Caco-2 (cell line): ENCODE results near the gene ADGRB2. TPM values are rescaled to one million over a fixed set of nuclear protein-coding genes. Genes with fewer than 3 reads are reported as not detected.

Source experiments
- BruUV-seq: library from RNA; stranded (reverse); fragments of 400-500 nt; replicated peaks from 2 replicates; lab custom pipeline; 2021; lab: Mats Ljungman, UMichigan
- CTCF ChIA-PET: fragments of 300-600 bp; sonication (Branson Sonifier 250); formaldehyde crosslinking; loops from one replicate; lab custom pipeline; 2022; ENCODE audit warnings: antibody characterized with exemption; lab: Charles Lee
- POLR2A ChIA-PET: fragments of 300-600 bp; sonication (Branson Sonifier 250); formaldehyde crosslinking; loops from one replicate; lab custom pipeline; 2022; ENCODE audit warnings: antibody characterized with exemption; lab: Charles Lee
- DNase-seq, 2 experiments: peaks; one replicate each; pipeline versions ENCODE4 v3.0.0 to v3.0.0-alpha.2; 2020 to 2022
- H3K27me3 ChIP-seq: replicated peaks from 2 replicates; pipeline ENCODE4 v1.6.0; 2011; ENCODE audit warnings: low read length; ENCODE audit not compliant: control insufficient read depth, insufficient read depth
- H3K36me3 ChIP-seq: 2 replicates; pipeline ENCODE4 v1.5.1; 2011; ENCODE audit warnings: low read length; ENCODE audit not compliant: control insufficient read depth, insufficient read depth
- H3K4me1 ChIP-seq: fragments of 250-450 bp; sonication (Bioruptor Pico); 2 replicates; pipeline ENCODE4 v1.5.1; 2020; ENCODE audit warnings: mild to moderate bottlenecking
- H3K4me3 ChIP-seq: 2 replicates; pipeline ENCODE4 v1.5.1; 2011; ENCODE audit warnings: low read depth, mild to moderate bottlenecking, control low read depth, low read length
- H3K9me3 ChIP-seq: fragments of 250-450 bp; sonication (Bioruptor Pico); 2 replicates; pipeline ENCODE4 v1.5.1; 2020; ENCODE audit warnings: mild to moderate bottlenecking, moderate library complexity
- H3K27ac Mint-ChIP-seq: one replicate; pipeline ENCODE4 v1.8.0; 2022; ENCODE audit warnings: mixed read lengths; ENCODE audit not compliant: unreplicated experiment
- H3K27me3 Mint-ChIP-seq: one replicate; pipeline ENCODE4 v1.8.0; 2022; ENCODE audit warnings: mixed read lengths; ENCODE audit not compliant: insufficient read depth, unreplicated experiment
- H3K36me3 Mint-ChIP-seq: one replicate; pipeline ENCODE4 v1.8.0; 2022; ENCODE audit warnings: mild to moderate bottlenecking, mixed read lengths; ENCODE audit not compliant: insufficient read depth, unreplicated experiment
- H3K4me1 Mint-ChIP-seq: one replicate; pipeline ENCODE4 v1.8.0; 2022; ENCODE audit warnings: low read depth, mixed read lengths; ENCODE audit not compliant: unreplicated experiment
- H3K4me3 Mint-ChIP-seq: one replicate; pipeline ENCODE4 v1.8.0; 2022; ENCODE audit warnings: mild to moderate bottlenecking, moderate library complexity, mixed read lengths; ENCODE audit not compliant: unreplicated experiment
- H3K9me3 Mint-ChIP-seq: one replicate; pipeline ENCODE4 v1.8.0; 2022; ENCODE audit warnings: mixed read lengths; ENCODE audit not compliant: unreplicated experiment
- CTCF ChIP-seq, 2 experiments: fragments of 200-600 bp in 1 of 2; IDR thresholded peaks; 1 replicate in 1 of 2; 2 replicates in 1 of 2; pipeline versions ENCODE4 v1.5.1 to v1.8.0; 2011 to 2022; ENCODE audit warnings: antibody characterized with exemption in 1 of 2, control low read depth in 1 of 2, inconsistent platforms in 1 of 2, low read depth in 1 of 2, low read length in 1 of 2, mild to moderate bottlenecking in 1 of 2, moderate library complexity in 1 of 2; ENCODE audit not compliant: insufficient read depth in 1 of 2, severe bottlenecking in 1 of 2, unreplicated experiment in 1 of 2
- intact Hi-C: fragments of 100-400 bp; cut with micrococcal nuclease; formaldehyde crosslinking; loops from one replicate; pipeline ENCODE4 v1.10.0; 2022; ENCODE audit not compliant: unreplicated experiment
- total RNA-seq: library from RNA; stranded (reverse); gene quantifications from 2 replicates; pipeline ENCODE4 v1.2.3, GENCODE V29; 2022

Gene ADGRB2
- total RNA-seq, 1 experiment from 2014 or later = 2.2 TPM

GRCh38 chr1:31704271-31705079 lies 59.7 kb downstream of the ADGRB2 start:
- CTCF ChIA-PET = interaction anchor here (1.0 kb wide), 1 partner anchor 85 kb away, joined by 8 read pairs; no protein-coding TSS in a partner anchor
- peaks cover 16% of the 10 kb centered on the region for H3K4me1 Mint-ChIP-seq
- Histone ChIP-seq H3K9me3 (no peaks in the 10 kb centered on the region), H3K4me3 (no peak overlapping the region), H3K4me1 (peaks cover 13% of the 10 kb centered on the region), H3K27me3 (no peaks in the 10 kb centered on the region), H3K36me3 (no peaks in the 10 kb centered on the region)
- H3K4me3 Mint-ChIP-seq = no peak overlapping the region
- intact Hi-C loops = loop anchor here (5.0 kb wide), 1 partner anchor 42 kb away; no protein-coding TSS in a partner anchor
- no peaks in the 10 kb centered on the region for H3K36me3 Mint-ChIP-seq
- H3K27me3 Mint-ChIP-seq = no peaks in the 10 kb centered on the region
- no peak for TF ChIP-seq CTCF (IDR thresholded peaks at IDR 0.05; ENCODE audit: insufficient read depth in 1 of 2, low read depth in 1 of 2, low read length in 1 of 2, severe bottlenecking in 1 of 2, unreplicated experiment in 1 of 2)
- POLR2A ChIA-PET = interaction anchor here (0.6 kb wide), 1 partner anchor 46 kb away, joined by 4 read pairs; no protein-coding TSS in a partner anchor
- BruUV-seq = no TSS peak
- no peak for DNase-seq
- H3K9me3 Mint-ChIP-seq = no peaks in the 10 kb centered on the region
- no peak overlapping the region for H3K27ac Mint-ChIP-seq

GRCh38 chr1:31703431-31704270 lies 60.5 kb downstream of the ADGRB2 start, which contains the start of gene COL16A1:
Gene COL16A1, minus strand, starts transcription at chr1:31704017. Its CDS starts 1,824 bp downstream, at chr1:31702193.
- DNase-seq = no peak
- POLR2A ChIA-PET = no interaction called here
- H3K4me3 ChIP-seq = no peak within 1 kb of the TSS
- H3K4me1 ChIP-seq = peaks cover 13% of the 10 kb centered on the region
- H3K4me1 Mint-ChIP-seq = peaks cover 10% of the 10 kb centered on the region
- H3K9me3 ChIP-seq = no peaks in the 10 kb centered on the region
- no peaks in the 10 kb centered on the region for H3K9me3 Mint-ChIP-seq
- BruUV-seq = no TSS peak
- CTCF ChIA-PET = interaction anchor here (1.0 kb wide), 1 partner anchor 86 kb away, joined by 8 read pairs; no protein-coding TSS in a partner anchor
- H3K4me3 Mint-ChIP-seq = no peak within 1 kb of the TSS
- intact Hi-C loops = loop anchor here (5.0 kb wide), 1 partner anchor 41 kb away; no protein-coding TSS in a partner anchor
- H3K27ac Mint-ChIP-seq = no peak within 1 kb of the TSS
- no peaks in the 10 kb centered on the region for H3K27me3 Mint-ChIP-seq
- H3K36me3 Mint-ChIP-seq = no peaks in the 10 kb centered on the region
- no peaks in the 10 kb centered on the region for H3K27me3 ChIP-seq
- TF ChIP-seq CTCF (IDR thresholded peaks at IDR 0.05; ENCODE audit: insufficient read depth in 1 of 2, low read depth in 1 of 2, low read length in 1 of 2, severe bottlenecking in 1 of 2, unreplicated experiment in 1 of 2) = no peak
- no peaks in the 10 kb centered on the region for H3K36me3 ChIP-seq

- H3K36me3 ChIP-seq = no peaks in the 10 kb centered on the region
- Mint-ChIP-seq H3K4me1 (peaks cover 7% of the 10 kb centered on the region), H3K4me3 (no peak overlapping the region), H3K36me3 (no peaks in the 10 kb centered on the region), H3K9me3 (no peaks in the 10 kb centered on the region), H3K27ac (no peak overlapping the region), H3K27me3 (no peaks in the 10 kb centered on the region)
- BruUV-seq = no TSS peak
- TF ChIP-seq CTCF (IDR thresholded peaks at IDR 0.05; ENCODE audit: insufficient read depth in 1 of 2, low read depth in 1 of 2, low read length in 1 of 2, severe bottlenecking in 1 of 2, unreplicated experiment in 1 of 2) = no peak
- peaks cover 13% of the 10 kb centered on the region for H3K4me1 ChIP-seq
- no peak overlapping the region for H3K4me3 ChIP-seq
- H3K27me3 ChIP-seq = no peaks in the 10 kb centered on the region
- ChIA-PET POLR2A (no interaction called here), CTCF (no interaction called here)
- DNase-seq = no peak
- intact Hi-C loops = loop anchor here (5.0 kb wide), 1 partner anchor 41 kb away; no protein-coding TSS in a partner anchor
- no peaks in the 10 kb centered on the region for H3K9me3 ChIP-seq
These were observed 61.2 kb downstream of the ADGRB2 start for GRCh38 chr1:31702836-31703404.
